ENCODE data around the gene NHSL1.

GRCh38 chr6:138545621-138545980 is 46.3 kb upstream of the NHSL1 start:
- TF ChIP-seq CTCF (IDR thresholded peaks at IDR 0.05) = no peak
- TF ChIP-seq POLR2AphosphoS5 (IDR thresholded peaks at IDR 0.05; ENCODE audit: insufficient read depth in 1 of 2, low read depth in 1 of 2) = no peak
- TF ChIP-seq POLR2A (IDR thresholded peaks at IDR 0.05) = no peak
